H1 (cell line): ENCODE data around the gene ELMOD2.

Source experiments
- FOSL1 ChIP-seq: IDR thresholded peaks from 2 replicates; pipeline ENCODE4 v1.6.1; 2011; ENCODE audit warnings: mild to moderate bottlenecking, low read depth, low read length, moderate library complexity; ENCODE audit not compliant: insufficient read depth
- RBBP5 ChIP-seq: IDR thresholded peaks from 2 replicates; pipeline ENCODE4 v1.7.1; 2012; ENCODE audit warnings: low read depth, mild to moderate bottlenecking, inconsistent platforms, low read length, moderate library complexity, borderline replicate concordance
- SP2 ChIP-seq: IDR thresholded peaks from 2 replicates; pipeline ENCODE4 v1.6.1; 2012; ENCODE audit warnings: mild to moderate bottlenecking, low read length, inconsistent platforms
- ZNF274 ChIP-seq: IDR thresholded peaks from 2 replicates; pipeline ENCODE4 v1.7.0; 2012; ENCODE audit warnings: low read length, borderline replicate concordance; ENCODE audit errors: extremely low read depth
- TF ChIP-seq, protein P1 (sequence below), 3 experiments: IDR thresholded peaks; 1 replicate in 2 of 3; 2 replicates in 1 of 3; pipeline versions ENCODE4 v1.5.1 to v1.6.1; 2011; ENCODE audit warnings: low read length in 3 of 3, mild to moderate bottlenecking in 3 of 3, inconsistent platforms in 2 of 3, low read depth in 1 of 3, moderate library complexity in 1 of 3; ENCODE audit not compliant: insufficient read depth in 1 of 3; ENCODE audit errors: control extremely low read depth in 1 of 3
- TF ChIP-seq, protein P2 (sequence below): IDR thresholded peaks from 2 replicates; pipeline ENCODE4 v1.6.1; 2012; ENCODE audit warnings: inconsistent platforms

- no peak for TF ChIP-seq RBBP5
- no peak for TF ChIP-seq SP2
- TF ChIP-seq, protein P1, sequence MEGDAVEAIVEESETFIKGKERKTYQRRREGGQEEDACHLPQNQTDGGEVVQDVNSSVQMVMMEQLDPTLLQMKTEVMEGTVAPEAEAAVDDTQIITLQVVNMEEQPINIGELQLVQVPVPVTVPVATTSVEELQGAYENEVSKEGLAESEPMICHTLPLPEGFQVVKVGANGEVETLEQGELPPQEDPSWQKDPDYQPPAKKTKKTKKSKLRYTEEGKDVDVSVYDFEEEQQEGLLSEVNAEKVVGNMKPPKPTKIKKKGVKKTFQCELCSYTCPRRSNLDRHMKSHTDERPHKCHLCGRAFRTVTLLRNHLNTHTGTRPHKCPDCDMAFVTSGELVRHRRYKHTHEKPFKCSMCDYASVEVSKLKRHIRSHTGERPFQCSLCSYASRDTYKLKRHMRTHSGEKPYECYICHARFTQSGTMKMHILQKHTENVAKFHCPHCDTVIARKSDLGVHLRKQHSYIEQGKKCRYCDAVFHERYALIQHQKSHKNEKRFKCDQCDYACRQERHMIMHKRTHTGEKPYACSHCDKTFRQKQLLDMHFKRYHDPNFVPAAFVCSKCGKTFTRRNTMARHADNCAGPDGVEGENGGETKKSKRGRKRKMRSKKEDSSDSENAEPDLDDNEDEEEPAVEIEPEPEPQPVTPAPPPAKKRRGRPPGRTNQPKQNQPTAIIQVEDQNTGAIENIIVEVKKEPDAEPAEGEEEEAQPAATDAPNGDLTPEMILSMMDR (IDR thresholded peaks at IDR 0.05; ENCODE audit: control extremely low read depth in 1 of 3, insufficient read depth in 1 of 3, low read depth in 1 of 3, low read length in 3 of 3) = no peak
- no peak for TF ChIP-seq FOSL1
- TF ChIP-seq ZNF274 = no peak
- TF ChIP-seq, protein P2, sequence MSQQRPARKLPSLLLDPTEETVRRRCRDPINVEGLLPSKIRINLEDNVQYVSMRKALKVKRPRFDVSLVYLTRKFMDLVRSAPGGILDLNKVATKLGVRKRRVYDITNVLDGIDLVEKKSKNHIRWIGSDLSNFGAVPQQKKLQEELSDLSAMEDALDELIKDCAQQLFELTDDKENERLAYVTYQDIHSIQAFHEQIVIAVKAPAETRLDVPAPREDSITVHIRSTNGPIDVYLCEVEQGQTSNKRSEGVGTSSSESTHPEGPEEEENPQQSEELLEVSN = no peak
Measured at GRCh38 chr4:140523370-140523856, 555 bp upstream of the ELMOD2 start.
